HCT116 (cell line): ENCODE measurements around the gene PDCD10. TPM values are rescaled to one million over a fixed set of nuclear protein-coding genes. Genes with fewer than 3 reads are reported as not detected.

Experiments used
- ATAC-seq: fragments of 200-7000 bp; cut with Tn5 transposase; 2 replicates; pipeline ENCODE4 v1.9.1; 2020; ENCODE audit warnings: mild to moderate bottlenecking, moderate library complexity
- BruUV-seq: library from RNA; stranded (reverse); fragments of 400-500 nt; replicated peaks from 2 replicates; lab custom pipeline; 2021; lab: Mats Ljungman, UMichigan
- CTCF ChIA-PET: fragments of 300-600 bp; sonication (Branson Sonifier 250); formaldehyde crosslinking; loops from one replicate; lab custom pipeline; 2021; ENCODE audit warnings: antibody characterized with exemption; lab: Charles Lee
- POLR2A ChIA-PET: fragments of 300-600, 350-600 bp; sonication (Branson Sonifier 250); formaldehyde crosslinking; loops from one replicate; lab custom pipeline; 2021; ENCODE audit warnings: antibody characterized with exemption; lab: Charles Lee
- RAD21 ChIA-PET, 2 experiments: fragments of 300-600 bp; sonication (Branson Sonifier 250); formaldehyde crosslinking; loops; one replicate each; lab custom pipeline; 2023; ENCODE audit warnings: low total read pairs in 2 of 2; ENCODE audit not compliant: uncharacterized antibody in 2 of 2, unreplicated experiment in 2 of 2, low non-redundant PET in 1 of 2; lab: Charles Lee
- DNase-seq: peaks from one replicate; pipeline ENCODE4 v3.0.0-alpha.2; 2010; ENCODE audit warnings: low read depth, low spot score
- H2AFZ ChIP-seq: fragments of 200-600 bp; shearing (Covaris generic), sonication (generic); 2 replicates; pipeline ENCODE4 v1.6.1; 2017; ENCODE audit warnings: low read depth, mixed run types, mixed read lengths, antibody characterized with exemption, low read length; ENCODE audit not compliant: poor library complexity, severe bottlenecking
- H3K27ac ChIP-seq: 2 replicates; pipeline ENCODE4 v1.5.1; 2012; ENCODE audit warnings: low read depth, low read length
- H3K27me3 ChIP-seq: fragments of 200-600 bp; sonication (generic); 2 replicates; pipeline ENCODE4 v1.6.1; 2016; ENCODE audit warnings: mixed run types, low read length, mixed read lengths; ENCODE audit not compliant: insufficient read depth
- H3K36me3 ChIP-seq, 2 experiments: fragments of 200-500 bp in 1 of 2; fragments of 200-600 bp in 1 of 2; sonication (Bioruptor generic) in 1 of 2; sonication (generic) in 1 of 2; 2 replicates each; pipeline versions ENCODE4 v1.5.1 to v1.6.1; 2014 to 2016; ENCODE audit warnings: low read length in 2 of 2, inconsistent platforms in 1 of 2, mixed read lengths in 1 of 2, mixed run types in 1 of 2; ENCODE audit not compliant: insufficient read depth in 2 of 2, control insufficient read depth in 1 of 2
- H3K4me1 ChIP-seq, 2 experiments: fragments of 200-600 bp in 1 of 2; sonication (generic) in 1 of 2; 2 replicates each; pipeline versions ENCODE4 v1.5.1 to v1.6.1; 2012 to 2017; ENCODE audit warnings: low read length in 2 of 2, inconsistent platforms in 1 of 2, mild to moderate bottlenecking in 1 of 2, mixed read lengths in 1 of 2, mixed run types in 1 of 2, moderate library complexity in 1 of 2; ENCODE audit not compliant: insufficient read depth in 2 of 2, control insufficient read depth in 1 of 2
- H3K4me2 ChIP-seq: fragments of 200-600 bp; sonication (generic); 2 replicates; pipeline ENCODE4 v1.6.1; 2017; ENCODE audit warnings: mixed run types, low read length, mixed read lengths
- H3K4me3 ChIP-seq, 2 experiments: fragments of 200-600 bp in 1 of 2; sonication (generic) in 1 of 2; replicated peaks in 1 of 2; 2 replicates each; pipeline ENCODE4 v1.5.1; 2011 to 2016; ENCODE audit warnings: low read length in 2 of 2, control low read depth in 1 of 2, low read depth in 1 of 2, mild to moderate bottlenecking in 1 of 2, mixed read lengths in 1 of 2, mixed run types in 1 of 2
- H3K79me2 ChIP-seq: fragments of 200-600 bp; sonication (generic); 2 replicates; pipeline ENCODE4 v1.6.1; 2017; ENCODE audit warnings: mild to moderate bottlenecking, mixed run types, low read length, moderate library complexity, mixed read lengths; ENCODE audit not compliant: insufficient read depth
- H3K9ac ChIP-seq: fragments of 200-600 bp; sonication (generic); 2 replicates; pipeline ENCODE4 v1.6.1; 2016; ENCODE audit warnings: low read length, mixed read lengths
- H3K9me2 ChIP-seq: fragments of 200-600 bp; sonication (generic), shearing (Covaris generic); 2 replicates; pipeline ENCODE4 v1.6.1; 2017; ENCODE audit warnings: mixed run types, mild to moderate bottlenecking, moderate library complexity; ENCODE audit not compliant: insufficient read depth
- H3K9me3 ChIP-seq, 2 experiments: fragments of 200-500 bp in 1 of 2; fragments of 200-600 bp in 1 of 2; sonication (Bioruptor generic) in 1 of 2; sonication (generic) in 1 of 2; 2 replicates each; pipeline ENCODE4 v1.6.1; 2014 to 2017; ENCODE audit warnings: low read length in 2 of 2, mixed read lengths in 2 of 2, inconsistent platforms in 1 of 2, low read depth in 1 of 2, mild to moderate bottlenecking in 1 of 2, mixed run types in 1 of 2, moderate library complexity in 1 of 2; ENCODE audit not compliant: control insufficient read depth in 1 of 2, insufficient read depth in 1 of 2
- H4K20me1 ChIP-seq: fragments of 200-600 bp; sonication (generic), shearing (Covaris generic); 2 replicates; pipeline ENCODE4 v1.6.1; 2017; ENCODE audit warnings: mixed run types, mild to moderate bottlenecking, moderate library complexity; ENCODE audit not compliant: insufficient read depth
- ATF3 ChIP-seq: IDR thresholded peaks from 2 replicates; pipeline ENCODE4 v1.6.1; 2012
- CBX3 ChIP-seq: IDR thresholded peaks from 2 replicates; pipeline ENCODE4 v1.6.1; 2012; ENCODE audit warnings: low read depth
- CEBPB ChIP-seq: IDR thresholded peaks from 2 replicates; pipeline ENCODE4 v1.6.1; 2012; ENCODE audit warnings: low read depth
- EGR1 ChIP-seq: IDR thresholded peaks from 2 replicates; pipeline ENCODE4 v1.6.1; 2012; ENCODE audit warnings: low read depth
- ELF1 ChIP-seq: IDR thresholded peaks from 2 replicates; pipeline ENCODE4 v1.6.1; 2012; ENCODE audit warnings: low read depth, borderline replicate concordance
- EZH2phosphoT487 ChIP-seq: fragments of 200-600 bp; IDR thresholded peaks from 2 replicates; pipeline ENCODE4 v1.6.1; 2018; ENCODE audit warnings: antibody characterized with exemption, borderline replicate concordance
- JUND ChIP-seq: IDR thresholded peaks from 2 replicates; pipeline ENCODE4 v1.6.1; 2012
- MAX ChIP-seq: IDR thresholded peaks from 2 replicates; pipeline ENCODE4 v1.6.1; 2012
- POLR2A ChIP-seq: IDR thresholded peaks from 2 replicates; pipeline ENCODE4 v1.7.0; 2011; ENCODE audit warnings: borderline replicate concordance; ENCODE audit not compliant: insufficient read depth, insufficient read length; ENCODE audit errors: extremely low read depth
- POLR2AphosphoS5 ChIP-seq: IDR thresholded peaks from 2 replicates; pipeline ENCODE4 v1.6.1; 2011; ENCODE audit warnings: mild to moderate bottlenecking, low read depth, low read length, moderate library complexity
- REST ChIP-seq: IDR thresholded peaks from 2 replicates; pipeline ENCODE4 v1.6.1; 2012; ENCODE audit warnings: low read depth
- SIN3A ChIP-seq: IDR thresholded peaks from 2 replicates; pipeline ENCODE4 v1.6.1; 2012; ENCODE audit warnings: low read depth
- SP1 ChIP-seq: IDR thresholded peaks from 2 replicates; pipeline ENCODE4 v1.6.1; 2012; ENCODE audit warnings: low read depth
- SRF ChIP-seq: IDR thresholded peaks from 2 replicates; pipeline ENCODE4 v1.6.1; 2012; ENCODE audit warnings: low read depth
- YY1 ChIP-seq: IDR thresholded peaks from 2 replicates; pipeline ENCODE4 v1.6.1; 2011; ENCODE audit warnings: low read length, low read depth, moderate library complexity, mild to moderate bottlenecking; ENCODE audit not compliant: insufficient replicate concordance; ENCODE audit errors: extremely low read depth
- ZBTB33 ChIP-seq: IDR thresholded peaks from 2 replicates; pipeline ENCODE4 v1.6.1; 2011; ENCODE audit warnings: mild to moderate bottlenecking, low read length, moderate library complexity; ENCODE audit not compliant: insufficient replicate concordance; ENCODE audit errors: extremely low read depth
- ZFX ChIP-seq: fragments of 450-650 bp; IDR thresholded peaks from 2 replicates; pipeline ENCODE4 v1.6.1; 2017
- ZNF274 ChIP-seq: fragments of 200-500 bp; sonication (Bioruptor generic); IDR thresholded peaks from 2 replicates; pipeline ENCODE4 v1.6.1; 2014; ENCODE audit warnings: mild to moderate bottlenecking, low read depth, low read length, inconsistent platforms
- intact Hi-C: fragments of 100-400 bp; cut with micrococcal nuclease; formaldehyde crosslinking; loops from 2 replicates; pipeline ENCODE4 v1.10.0; 2022
- total RNA-seq: library from RNA; stranded (reverse); gene quantifications from one replicate; pipeline ENCODE4 v1.2.1, GENCODE V29; 2021; ENCODE audit not compliant: unreplicated experiment

Gene PDCD10
- total RNA-seq, 1 experiment from 2014 or later: 59.0 TPM

GRCh38 chr3:167650459-167650858 is 84.2 kb downstream of the PDCD10 start:
- no peaks in the 10 kb centered on the region for H4K20me1 ChIP-seq
- BruUV-seq: no TSS peak
- ChIA-PET RAD21 (no interaction called here), POLR2A (no interaction called here), CTCF (no interaction called here)
- no peak overlapping the region for H3K27ac ChIP-seq
- intact Hi-C loops: no loop called here
- H3K9me3 ChIP-seq: no peaks in the 10 kb centered on the region
- DNase-seq: no peak
- no peaks in the 10 kb centered on the region for H3K4me1 ChIP-seq
- TF ChIP-seq ZBTB33 (no peak), ZFX (no peak), POLR2A (no peak), ZNF274 (no peak), EZH2phosphoT487 (no peak), CBX3 (no peak), REST (no peak), CEBPB (no peak), ELF1 (no peak), SIN3A (no peak), ATF3 (no peak), JUND (no peak), EGR1 (no peak), SP1 (no peak), POLR2AphosphoS5 (no peak), MAX (no peak), SRF (no peak), YY1 (no peak)
- no peak for ATAC-seq
- no peak overlapping the region for H3K4me3 ChIP-seq
- no peak overlapping the region for H3K9ac ChIP-seq
- H3K36me3 ChIP-seq: no peaks in the 10 kb centered on the region
- no peak overlapping the region for H3K4me2 ChIP-seq
- no peaks in the 10 kb centered on the region for H3K79me2 ChIP-seq
- H3K9me2 ChIP-seq: no peaks in the 10 kb centered on the region
- no peak overlapping the region for H2AFZ ChIP-seq
- no peaks in the 10 kb centered on the region for H3K27me3 ChIP-seq
